PFSK-1 (cell line): ENCODE data around the gene SDF2L1.

Source experiments
- FOXP2 ChIP-seq: optimal IDR thresholded peaks from 2 replicates; pipeline ENCODE3; 2011; ENCODE audit warnings: borderline replicate concordance, control low read depth, inconsistent platforms; ENCODE audit not compliant: insufficient read depth; ENCODE audit errors: extremely low read length, extremely low read depth
- POLR2AphosphoS5 ChIP-seq: IDR thresholded peaks from 2 replicates; pipeline ENCODE4 v1.6.1; 2012; ENCODE audit warnings: low read depth, mild to moderate bottlenecking, control low read depth, low read length, moderate library complexity
- REST ChIP-seq, 2 experiments: IDR thresholded peaks; 2 replicates each; pipeline versions ENCODE4 v1.6.1 to v1.8.0; 2011 to 2012; ENCODE audit warnings: low read depth in 2 of 2, low read length in 2 of 2, control low read depth in 1 of 2, inconsistent platforms in 1 of 2, mild to moderate bottlenecking in 1 of 2, moderate library complexity in 1 of 2; ENCODE audit not compliant: insufficient read depth in 1 of 2
- SIN3A ChIP-seq: IDR thresholded peaks from 2 replicates; pipeline ENCODE4 v1.6.1; 2012; ENCODE audit warnings: mild to moderate bottlenecking, low read length, moderate library complexity, borderline replicate concordance; ENCODE audit not compliant: insufficient read depth
- TAF1 ChIP-seq: IDR thresholded peaks from 2 replicates; pipeline ENCODE4 v1.6.1; 2012; ENCODE audit warnings: low read length, control low read depth, borderline replicate concordance; ENCODE audit not compliant: insufficient read depth

Gene SDF2L1

GRCh38 chr22:21651521-21652009 is 9.5 kb downstream of the SDF2L1 start:
- TF ChIP-seq FOXP2 (no peak), SIN3A (no peak), REST (IDR thresholded peaks at IDR 0.05; ENCODE audit: insufficient read depth in 1 of 2, low read depth in 2 of 2, low read length in 2 of 2) (no peak), POLR2AphosphoS5 (peak; percentile 73)

GRCh38 chr22:21652010-21652546 is 10.0 kb downstream of the SDF2L1 start:
- TF ChIP-seq REST (IDR thresholded peaks at IDR 0.05; ENCODE audit: insufficient read depth in 1 of 2, low read depth in 2 of 2, low read length in 2 of 2) (no peak), TAF1 (peak; percentile 78; the same call in 1 of the 2 replicates), FOXP2 (no peak), SIN3A (peak; percentile 55; the same call in 1 of the 2 replicates), POLR2AphosphoS5 (peak; percentile 67; the same call in 1 of the 2 replicates)

- TF ChIP-seq TAF1, result no peak
Observed at GRCh38 chr22:21652547-21653545, 10.7 kb downstream of the SDF2L1 start.

- TF ChIP-seq TAF1 (no peak), SIN3A (no peak), REST (IDR thresholded peaks at IDR 0.05; ENCODE audit: insufficient read depth in 1 of 2, low read depth in 2 of 2, low read length in 2 of 2) (no peak), POLR2AphosphoS5 (no peak), FOXP2 (no peak)
Observed at GRCh38 chr22:21657020-21657359, 14.9 kb downstream of the SDF2L1 start.

GRCh38 chr22:21657360-21658032 is 15.4 kb downstream of the SDF2L1 start:
- TF ChIP-seq SIN3A, result peak; percentile 83; the same call in 1 of the 2 replicates
- peak; percentile 98 for TF ChIP-seq POLR2AphosphoS5
- peak; percentile 71 for TF ChIP-seq FOXP2
- no peak for TF ChIP-seq TAF1
- TF ChIP-seq REST (IDR thresholded peaks at IDR 0.05; ENCODE audit: insufficient read depth in 1 of 2, low read depth in 2 of 2, low read length in 2 of 2), result 0 out of 4 replicates have a peak, but pooled peaks of 1 of the 2 experiments have one; percentile 9
